IPS-18a (cell line): ENCODE data around the gene NEU4.

Experiments used
- H3K27ac ChIP-seq: one replicate; pipeline ENCODE4 v1.5.1; 2013; ENCODE audit warnings: low read length
- H3K27me3 ChIP-seq: one replicate; pipeline ENCODE4 v1.6.1; 2013; ENCODE audit warnings: mild to moderate bottlenecking, low read length; ENCODE audit not compliant: control insufficient read depth, insufficient read depth
- H3K36me3 ChIP-seq: one replicate; pipeline ENCODE4 v1.6.1; 2013; ENCODE audit warnings: low read depth, low read length; ENCODE audit not compliant: control insufficient read depth
- H3K4me1 ChIP-seq: one replicate; pipeline ENCODE4 v1.6.1; 2013; ENCODE audit warnings: low read depth, low read length; ENCODE audit not compliant: control insufficient read depth
- H3K4me3 ChIP-seq: one replicate; pipeline ENCODE4 v1.5.1; 2013; ENCODE audit warnings: low read length
- H3K9ac ChIP-seq: one replicate; pipeline ENCODE4 v1.6.1; 2013; ENCODE audit warnings: mild to moderate bottlenecking, low read length, moderate library complexity
- H3K9me3 ChIP-seq: one replicate; pipeline ENCODE4 v1.6.1; 2013; ENCODE audit warnings: low read depth, low read length; ENCODE audit not compliant: control insufficient read depth

Gene NEU4

DNA sequence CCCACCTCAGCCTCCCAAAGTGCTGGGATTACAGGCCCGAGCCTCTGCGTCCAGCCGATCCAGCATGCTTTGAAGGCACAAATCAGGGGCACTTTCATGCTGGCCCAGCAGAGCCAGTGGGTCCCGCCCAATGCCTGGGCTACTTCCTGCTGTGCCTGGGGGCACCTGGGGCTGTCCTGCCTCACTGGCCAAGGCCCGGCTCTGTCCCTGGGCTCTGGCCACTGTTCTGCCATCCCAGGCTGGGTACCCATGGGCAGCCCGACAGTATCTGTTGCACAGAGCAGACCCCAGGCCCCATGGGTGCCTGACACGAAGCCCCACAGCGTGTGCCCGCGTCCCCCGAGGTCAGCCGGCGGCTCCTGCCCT lies 39.2 kb upstream of the NEU4 start:
- H3K9ac ChIP-seq: no peak overlapping the region
- no peak overlapping the region for H3K4me3 ChIP-seq
- H3K36me3 ChIP-seq: no peaks in the 10 kb centered on the region
- H3K4me1 ChIP-seq: no peaks in the 10 kb centered on the region
- no peak overlapping the region for H3K27ac ChIP-seq
- H3K27me3 ChIP-seq: no peaks in the 10 kb centered on the region
- H3K9me3 ChIP-seq: no peaks in the 10 kb centered on the region

GRCh38 chr2:241770185-241770935 lies 38.6 kb upstream of the NEU4 start:
- no peak overlapping the region for H3K4me3 ChIP-seq
- no peaks in the 10 kb centered on the region for H3K27me3 ChIP-seq
- no peaks in the 10 kb centered on the region for H3K4me1 ChIP-seq
- no peaks in the 10 kb centered on the region for H3K9me3 ChIP-seq
- no peaks in the 10 kb centered on the region for H3K36me3 ChIP-seq
- no peak overlapping the region for H3K27ac ChIP-seq
- H3K9ac ChIP-seq: no peak overlapping the region

DNA sequence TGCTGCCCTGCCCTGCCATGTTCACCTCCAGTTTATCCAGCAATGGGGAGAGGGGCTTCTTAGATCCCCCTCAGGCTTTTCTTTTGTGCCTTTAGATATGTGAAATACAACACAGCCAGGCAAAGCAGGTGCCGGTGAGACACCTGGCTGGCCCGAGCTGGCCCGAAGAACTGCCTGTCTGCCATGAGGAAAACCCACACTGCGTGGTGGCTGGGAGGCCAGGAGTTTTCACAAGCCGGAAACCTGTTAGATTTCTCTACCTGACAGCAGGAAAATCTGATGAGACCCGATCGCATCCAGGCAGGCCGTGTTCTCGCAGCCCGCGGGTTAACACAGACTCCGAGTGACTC lies 38.1 kb upstream of the NEU4 start:
- Histone ChIP-seq H3K9ac (no peak overlapping the region), H3K4me1 (no peaks in the 10 kb centered on the region), H3K27ac (no peak overlapping the region)

DNA sequence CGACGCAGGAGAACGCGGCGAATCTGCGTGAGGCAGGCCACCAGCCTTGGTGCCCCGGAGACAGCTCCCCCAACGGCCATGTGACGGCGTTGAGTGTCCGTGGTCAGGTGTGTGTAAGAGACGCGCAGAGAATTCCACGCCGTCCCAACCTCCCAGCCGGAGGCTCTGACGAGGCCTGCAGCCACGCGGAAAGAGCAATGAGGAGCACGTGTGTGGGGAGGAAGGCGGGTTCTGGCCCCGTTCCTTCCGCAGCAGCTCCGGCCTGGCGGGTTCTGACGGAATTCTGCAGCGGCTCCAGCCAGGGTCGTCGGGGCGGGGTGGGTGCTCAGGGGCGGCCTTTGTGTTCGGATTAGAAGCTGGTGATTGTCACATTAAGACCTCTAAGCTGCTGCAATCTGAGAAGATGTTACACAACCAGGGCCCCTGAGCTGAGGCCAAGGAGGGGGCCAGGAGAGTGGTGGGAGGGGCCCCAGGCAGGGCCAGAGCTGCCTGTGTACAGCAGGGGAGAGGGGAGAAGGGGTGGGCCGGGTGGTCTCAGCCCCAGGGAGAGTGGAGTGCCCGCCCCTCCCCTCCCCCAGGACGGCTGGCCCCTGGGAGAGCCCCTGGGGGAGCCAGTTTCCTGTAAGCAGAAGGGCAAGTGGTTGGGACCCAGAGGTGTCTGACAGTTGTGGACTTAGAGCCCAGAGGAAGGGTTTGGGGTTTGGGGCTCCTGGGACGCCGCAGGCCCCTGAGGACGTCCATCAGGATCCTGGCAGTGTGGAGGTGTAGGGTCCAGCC lies 37.5 kb upstream of the NEU4 start:
- Histone ChIP-seq H3K27ac (no peak overlapping the region), H3K4me3 (no peak overlapping the region), H3K9ac (no peak overlapping the region), H3K9me3 (no peaks in the 10 kb centered on the region), H3K27me3 (no peaks in the 10 kb centered on the region), H3K36me3 (no peaks in the 10 kb centered on the region), H3K4me1 (no peaks in the 10 kb centered on the region)

More for the DNA sequence above, 38.1 kb upstream of the NEU4 start:
- Histone ChIP-seq H3K9me3 (no peaks in the 10 kb centered on the region), H3K36me3 (no peaks in the 10 kb centered on the region), H3K4me3 (no peak overlapping the region), H3K27me3 (no peaks in the 10 kb centered on the region)

DNA sequence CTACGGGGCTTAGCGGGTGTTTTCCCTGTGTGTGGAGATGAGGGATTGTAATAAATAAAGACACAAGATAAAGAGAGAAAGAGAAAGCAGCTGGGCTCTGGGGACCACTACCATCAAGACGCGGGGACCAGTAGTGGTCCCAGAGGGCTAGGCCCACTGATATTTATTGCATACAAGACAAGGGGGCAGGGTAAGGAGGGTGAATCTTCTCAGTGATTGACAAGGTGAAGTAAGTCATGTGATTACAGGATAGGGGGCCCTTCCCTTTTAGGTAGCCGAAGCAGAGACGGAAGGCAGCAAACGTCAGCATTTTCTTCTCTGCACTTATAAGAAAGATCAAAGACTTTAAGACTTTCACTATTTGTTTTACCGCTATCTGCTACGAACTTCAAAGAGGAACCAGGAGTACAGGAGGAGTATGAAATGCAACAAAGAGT lies 36.9 kb upstream of the NEU4 start:
- Histone ChIP-seq H3K27me3 (no peaks in the 10 kb centered on the region), H3K27ac (no peak overlapping the region), H3K4me3 (no peak overlapping the region), H3K36me3 (no peaks in the 10 kb centered on the region), H3K9me3 (no peaks in the 10 kb centered on the region), H3K9ac (no peak overlapping the region), H3K4me1 (no peaks in the 10 kb centered on the region)

DNA sequence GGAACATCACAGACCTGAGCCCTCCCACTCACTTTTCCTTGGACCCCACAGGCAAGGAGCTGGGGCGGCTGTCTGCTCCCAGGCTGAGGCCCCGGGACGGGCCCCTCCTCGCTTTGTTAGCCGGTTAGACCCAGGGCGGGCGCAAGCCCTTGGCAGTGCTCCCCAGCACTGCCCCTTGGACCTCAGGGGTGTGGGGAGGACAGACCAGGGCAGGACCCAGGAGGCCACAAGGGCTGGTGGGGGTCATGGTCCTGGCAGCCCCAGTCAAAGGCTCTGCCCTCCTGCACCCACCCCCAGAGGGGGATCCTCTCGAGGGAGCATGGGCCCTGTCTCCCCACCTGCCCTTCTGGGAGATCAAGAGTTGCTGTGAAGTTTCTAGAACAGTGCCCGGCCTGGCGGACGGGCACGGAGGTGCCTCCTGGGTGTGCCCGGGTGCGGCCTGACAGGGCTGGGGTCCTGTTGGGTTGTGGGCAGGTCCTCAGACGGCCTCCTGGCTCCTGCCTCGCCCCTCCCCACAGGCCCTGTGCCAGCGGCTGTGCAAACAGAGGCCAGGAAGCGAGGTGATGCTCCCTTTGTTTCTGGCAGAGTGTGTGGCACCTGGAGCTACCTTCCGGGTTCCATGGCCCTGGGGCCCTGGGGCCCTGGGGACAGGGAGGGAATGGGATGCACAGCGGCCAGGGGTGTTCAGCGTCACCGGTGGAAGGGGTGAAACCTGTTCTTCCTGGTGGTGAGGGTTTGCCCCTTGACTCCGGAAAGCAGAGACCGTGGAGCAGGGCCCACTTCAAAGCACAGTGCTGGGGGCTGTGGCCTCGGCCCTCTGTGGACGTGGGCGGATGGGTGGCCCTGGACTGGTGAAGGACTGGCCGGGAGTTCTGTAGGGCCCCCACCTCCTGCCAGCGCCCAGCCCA lies 35.2 kb upstream of the NEU4 start:
- no peak overlapping the region for H3K4me3 ChIP-seq
- H3K4me1 ChIP-seq: peaks cover 6% of the 10 kb centered on the region
- H3K27ac ChIP-seq: no peak overlapping the region
- no peak overlapping the region for H3K9ac ChIP-seq
- H3K27me3 ChIP-seq: no peaks in the 10 kb centered on the region
- no peaks in the 10 kb centered on the region for H3K36me3 ChIP-seq
- no peaks in the 10 kb centered on the region for H3K9me3 ChIP-seq

GRCh38 chr2:241774419-241775222 lies 34.4 kb upstream of the NEU4 start:
- Histone ChIP-seq H3K9ac (no peak overlapping the region), H3K27me3 (no peaks in the 10 kb centered on the region), H3K27ac (no peak overlapping the region), H3K4me3 (no peak overlapping the region), H3K4me1 (peaks cover 6% of the 10 kb centered on the region), H3K9me3 (no peaks in the 10 kb centered on the region), H3K36me3 (no peaks in the 10 kb centered on the region)

- no peaks in the 10 kb centered on the region for H3K27me3 ChIP-seq
- H3K9me3 ChIP-seq: no peaks in the 10 kb centered on the region
- H3K4me3 ChIP-seq: no peak overlapping the region
- peaks cover 6% of the 10 kb centered on the region for H3K4me1 ChIP-seq
- H3K9ac ChIP-seq: no peak overlapping the region
- H3K36me3 ChIP-seq: no peaks in the 10 kb centered on the region
- H3K27ac ChIP-seq: no peak overlapping the region
Measured at GRCh38 chr2:241775223-241776177, 33.5 kb upstream of the NEU4 start.

- Histone ChIP-seq H3K4me3 (no peak within 1 kb of the TSS), H3K4me1 (peaks cover 6% of the 10 kb centered on the region), H3K27ac (no peak within 1 kb of the TSS), H3K9ac (no peak within 1 kb of the TSS), H3K27me3 (no peaks in the 10 kb centered on the region), H3K9me3 (peaks cover 9% of the 10 kb centered on the region), H3K36me3 (no peaks in the 10 kb centered on the region)
Measured at GRCh38 chr2:241776336-241777169, 32.4 kb upstream of the NEU4 start, which contains the start of gene GAL3ST2. GAL3ST2 (plus strand) TSS chr2:241776822; CDS start chr2:241776956, 134 bp downstream.
